Measurements from ENCODE around the gene RNF183.
"Not testable (repeated sequence)": the region's sequence is repeated elsewhere in the genome, so short reads cannot be mapped to it uniquely, and the experiment has no call there.

The RNF183 gene

GRCh38 chr9:113274474-113275156, 28.6 kb downstream of the RNF183 start:
- H3K4me3 Mint-ChIP-seq = no peak overlapping the region
- peak; percentile 17 for DNase-seq (ENCODE audit: low spot score)
- peaks cover 14% of the 10 kb centered on the region for H3K4me1 Mint-ChIP-seq (ENCODE audit: low read depth)
- peaks cover 32% of the 10 kb centered on the region for H3K36me3 Mint-ChIP-seq (ENCODE audit: low read depth)
- H3K9me3 Mint-ChIP-seq = no peaks in the 10 kb centered on the region
- no peak overlapping the region for H3K27ac Mint-ChIP-seq
- H3K27me3 Mint-ChIP-seq (ENCODE audit: low read depth) = no peaks in the 10 kb centered on the region

DNA sequence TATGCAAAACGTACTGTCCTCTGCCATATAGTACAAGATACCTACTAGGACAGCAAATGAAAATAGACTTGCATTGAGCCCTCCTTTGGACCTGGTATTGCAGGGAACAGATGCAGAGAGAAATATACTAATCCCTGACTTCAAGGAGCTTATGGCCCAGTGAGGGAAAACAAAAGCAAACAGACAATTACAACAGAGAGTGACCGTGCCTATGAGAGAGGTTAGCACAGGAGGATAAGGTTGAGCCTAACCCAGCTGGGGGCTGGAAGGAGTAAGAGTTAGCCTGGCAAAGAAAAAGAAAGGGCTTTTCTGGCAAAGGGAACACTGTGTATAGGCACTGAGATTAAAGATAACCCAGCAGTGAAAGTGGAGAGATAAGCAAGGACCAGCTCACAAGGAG, 33.3 kb downstream of the RNF183 start:
- no peak overlapping the region for H3K4me3 Mint-ChIP-seq
- peaks cover 8% of the 10 kb centered on the region for H3K4me1 Mint-ChIP-seq (ENCODE audit: low read depth)
- peaks cover 34% of the 10 kb centered on the region for H3K36me3 Mint-ChIP-seq (ENCODE audit: low read depth)
- no peak overlapping the region for H3K27ac Mint-ChIP-seq
- H3K9me3 Mint-ChIP-seq = no peaks in the 10 kb centered on the region
- no peak for DNase-seq (ENCODE audit: low spot score)
- no peaks in the 10 kb centered on the region for H3K27me3 Mint-ChIP-seq (ENCODE audit: low read depth)

- Mint-ChIP-seq H3K4me1 (ENCODE audit: low read depth) (peaks cover 8% of the 10 kb centered on the region), H3K4me3 (no peak overlapping the region), H3K27me3 (ENCODE audit: low read depth) (no peaks in the 10 kb centered on the region), H3K27ac (peak overlapping the region; percentile 16), H3K9me3 (no peaks in the 10 kb centered on the region), H3K36me3 (ENCODE audit: low read depth) (peaks cover 34% of the 10 kb centered on the region)
- no peak for DNase-seq (ENCODE audit: low spot score)
These were observed 33.8 kb downstream of the RNF183 start for GRCh38 chr9:113269355-113269754.

DNA sequence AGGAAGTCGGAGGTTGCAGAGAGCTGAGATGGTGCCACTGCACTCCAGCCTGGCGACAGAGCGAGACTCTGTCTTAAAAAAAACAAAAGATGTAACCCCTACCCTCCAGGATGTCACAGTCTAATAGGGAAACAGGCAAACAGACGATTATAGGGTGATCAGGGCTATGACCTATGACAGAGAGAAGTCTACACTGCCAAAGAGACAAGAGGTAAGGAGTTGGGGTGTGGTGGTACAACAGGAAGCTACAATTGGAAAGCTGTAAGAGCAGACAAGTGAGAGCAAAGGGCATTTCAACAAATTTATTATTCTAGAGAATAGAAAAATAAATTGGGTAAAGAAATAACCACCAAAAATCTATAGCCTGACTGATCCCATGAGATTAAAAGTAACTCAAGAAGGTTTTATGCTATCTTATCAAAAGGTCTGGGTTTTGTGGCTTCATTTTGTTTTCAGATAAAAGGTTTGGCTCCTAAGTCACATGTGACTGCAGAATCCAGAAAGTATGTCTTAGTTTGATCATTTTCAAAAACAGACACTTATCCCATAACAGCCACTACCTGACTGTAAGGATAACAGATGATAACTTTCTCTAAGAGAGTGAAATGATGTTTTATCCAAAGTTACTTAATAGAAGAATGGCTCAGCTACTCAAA, 35.1 kb downstream of the RNF183 start:
- Mint-ChIP-seq H3K4me3 (no peak overlapping the region), H3K9me3 (no peaks in the 10 kb centered on the region), H3K36me3 (ENCODE audit: low read depth) (peaks cover 32% of the 10 kb centered on the region), H3K27me3 (ENCODE audit: low read depth) (no peaks in the 10 kb centered on the region), H3K4me1 (ENCODE audit: low read depth) (peaks cover 4% of the 10 kb centered on the region), H3K27ac (no peak overlapping the region)
- DNase-seq (ENCODE audit: low spot score) = no peak

- DNase-seq (ENCODE audit: low spot score) = no peak
- Mint-ChIP-seq H3K27ac (no peak overlapping the region), H3K36me3 (ENCODE audit: low read depth) (peaks cover 35% of the 10 kb centered on the region), H3K27me3 (ENCODE audit: low read depth) (no peaks in the 10 kb centered on the region), H3K4me3 (no peak overlapping the region), H3K4me1 (ENCODE audit: low read depth) (peaks cover 4% of the 10 kb centered on the region), H3K9me3 (no peaks in the 10 kb centered on the region)
These were observed 37.0 kb downstream of the RNF183 start for GRCh38 chr9:113266174-113266573.

- Mint-ChIP-seq H3K9me3 (no peaks in the 10 kb centered on the region), H3K27ac (no peak overlapping the region), H3K4me3 (no peak overlapping the region), H3K36me3 (ENCODE audit: low read depth) (peaks cover 33% of the 10 kb centered on the region), H3K4me1 (ENCODE audit: low read depth) (no peaks in the 10 kb centered on the region), H3K27me3 (ENCODE audit: low read depth) (no peaks in the 10 kb centered on the region)
- DNase-seq (ENCODE audit: low spot score) = no peak
These were observed 41.1 kb downstream of the RNF183 start for GRCh38 chr9:113261917-113262671.

- H3K27me3 Mint-ChIP-seq (ENCODE audit: low read depth) = no peaks in the 10 kb centered on the region
- H3K27ac Mint-ChIP-seq = no peak overlapping the region
- no peak overlapping the region for H3K4me3 Mint-ChIP-seq
- H3K36me3 Mint-ChIP-seq (ENCODE audit: low read depth) = peaks cover 26% of the 10 kb centered on the region
- H3K9me3 Mint-ChIP-seq = no peaks in the 10 kb centered on the region
- no peak for DNase-seq (ENCODE audit: low spot score)
- no peaks in the 10 kb centered on the region for H3K4me1 Mint-ChIP-seq (ENCODE audit: low read depth)
These were observed 44.9 kb downstream of the RNF183 start for GRCh38 chr9:113258282-113258681.

GRCh38 chr9:113257863-113258262, 45.3 kb downstream of the RNF183 start:
- DNase-seq (ENCODE audit: low spot score) = no peak

DNA sequence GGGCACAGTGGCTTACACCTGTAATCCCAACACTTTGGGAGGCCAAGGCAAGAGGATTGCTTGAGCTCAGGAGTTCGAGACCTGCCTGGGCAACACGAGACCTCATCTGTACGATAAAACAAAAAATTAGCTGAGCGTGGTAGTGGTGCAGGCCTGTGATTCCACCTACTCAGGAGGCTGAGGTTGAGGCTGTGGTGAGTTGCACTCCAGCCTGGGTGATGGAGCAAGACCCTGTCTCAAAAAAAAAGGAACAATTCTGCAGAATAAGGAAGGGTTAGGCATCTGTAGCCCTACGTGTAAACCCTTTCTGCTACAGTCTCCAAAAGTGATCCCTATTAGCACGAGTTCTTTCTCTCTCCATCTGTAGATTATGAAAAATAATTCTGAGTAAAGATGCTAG, 47.7 kb downstream of the RNF183 start:
- no peak for DNase-seq (ENCODE audit: low spot score)
- Mint-ChIP-seq H3K4me1 (ENCODE audit: low read depth) (no peaks in the 10 kb centered on the region), H3K9me3 (peaks cover 3% of the 10 kb centered on the region), H3K27ac (no peak overlapping the region), H3K36me3 (ENCODE audit: low read depth) (peaks cover 23% of the 10 kb centered on the region), H3K4me3 (no peak overlapping the region), H3K27me3 (ENCODE audit: low read depth) (no peaks in the 10 kb centered on the region)

More at GRCh38 chr9:113257863-113258262, 45.3 kb downstream of the RNF183 start:
- no peak overlapping the region for H3K4me3 Mint-ChIP-seq
- H3K36me3 Mint-ChIP-seq (ENCODE audit: low read depth) = peaks cover 26% of the 10 kb centered on the region
- no peak overlapping the region for H3K27ac Mint-ChIP-seq
- H3K4me1 Mint-ChIP-seq (ENCODE audit: low read depth) = no peaks in the 10 kb centered on the region
- no peaks in the 10 kb centered on the region for H3K27me3 Mint-ChIP-seq (ENCODE audit: low read depth)
- no peaks in the 10 kb centered on the region for H3K9me3 Mint-ChIP-seq

- H3K36me3 Mint-ChIP-seq (ENCODE audit: low read depth) = peaks cover 19% of the 10 kb centered on the region
- no peak overlapping the region for H3K27ac Mint-ChIP-seq
- H3K4me3 Mint-ChIP-seq = no peak overlapping the region
- DNase-seq (ENCODE audit: low spot score) = no peak
- no peaks in the 10 kb centered on the region for H3K27me3 Mint-ChIP-seq (ENCODE audit: low read depth)
- H3K9me3 Mint-ChIP-seq = peaks cover 3% of the 10 kb centered on the region
- no peaks in the 10 kb centered on the region for H3K4me1 Mint-ChIP-seq (ENCODE audit: low read depth)
These were observed 48.2 kb downstream of the RNF183 start for GRCh38 chr9:113254991-113255390.

DNA sequence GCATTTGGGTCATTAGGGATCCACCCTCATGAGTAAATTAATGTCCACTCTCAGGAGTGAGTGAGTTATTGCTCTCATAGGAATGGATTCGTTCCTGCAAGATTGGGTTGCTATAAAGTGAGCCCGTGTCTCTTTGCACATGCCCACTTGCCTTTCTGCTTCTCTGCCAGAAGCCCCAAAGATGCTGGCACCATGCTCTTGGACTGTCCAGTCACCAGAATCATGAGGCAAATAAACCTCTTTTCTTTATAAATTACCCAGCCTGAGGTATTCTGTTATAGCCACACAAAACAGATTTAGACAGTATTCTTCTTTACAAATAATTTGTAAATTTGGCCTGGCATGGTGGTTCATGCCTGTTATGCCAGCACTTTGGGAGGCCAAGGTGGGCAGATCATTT, 52.4 kb downstream of the RNF183 start:
- DNase-seq (ENCODE audit: low spot score) = no peak
- Mint-ChIP-seq H3K36me3 (ENCODE audit: low read depth) (peaks cover 14% of the 10 kb centered on the region), H3K27me3 (ENCODE audit: low read depth) (no peaks in the 10 kb centered on the region), H3K4me1 (ENCODE audit: low read depth) (no peaks in the 10 kb centered on the region), H3K4me3 (no peak overlapping the region), H3K27ac (no peak overlapping the region), H3K9me3 (peaks cover 8% of the 10 kb centered on the region)

GRCh38 chr9:113249661-113250060, 53.5 kb downstream of the RNF183 start:
- H3K27me3 Mint-ChIP-seq (ENCODE audit: low read depth); H3K4me1 Mint-ChIP-seq (ENCODE audit: low read depth); H3K4me3 Mint-ChIP-seq; H3K9me3 Mint-ChIP-seq; DNase-seq (ENCODE audit: low spot score); H3K27ac Mint-ChIP-seq: not testable (repeated sequence)
- H3K36me3 Mint-ChIP-seq (ENCODE audit: low read depth) = peaks cover 14% of the 10 kb centered on the region

DNA sequence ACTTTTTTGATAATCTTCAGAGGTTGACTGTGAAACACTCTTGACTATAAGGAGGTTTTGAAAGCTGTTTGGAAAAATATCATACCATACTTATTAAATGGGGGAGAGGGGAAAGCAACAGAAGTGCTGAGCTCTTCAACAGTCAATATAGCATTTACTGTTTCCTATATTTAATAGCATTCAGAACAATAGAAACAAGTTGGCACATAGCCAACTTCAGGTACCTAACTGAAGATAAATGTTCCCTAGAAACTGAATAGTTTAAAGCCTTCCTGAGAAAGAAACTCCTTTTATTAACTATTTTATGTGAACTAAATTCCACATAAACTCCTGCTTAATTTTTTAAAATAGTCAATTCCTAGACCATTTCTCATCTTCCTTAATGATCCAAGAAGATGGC, 55.5 kb downstream of the RNF183 start:
- no peak for DNase-seq (ENCODE audit: low spot score)
- Mint-ChIP-seq H3K4me1 (ENCODE audit: low read depth) (no peaks in the 10 kb centered on the region), H3K27me3 (ENCODE audit: low read depth) (no peaks in the 10 kb centered on the region), H3K36me3 (ENCODE audit: low read depth) (peaks cover 14% of the 10 kb centered on the region), H3K4me3 (no peak overlapping the region), H3K27ac (no peak overlapping the region), H3K9me3 (peaks cover 8% of the 10 kb centered on the region)
